ENCODE results near the gene CEP128.
A peak's percentile ranks its signal among the peaks of the same experiment; 100 is the strongest.

The CEP128 gene

DNA sequence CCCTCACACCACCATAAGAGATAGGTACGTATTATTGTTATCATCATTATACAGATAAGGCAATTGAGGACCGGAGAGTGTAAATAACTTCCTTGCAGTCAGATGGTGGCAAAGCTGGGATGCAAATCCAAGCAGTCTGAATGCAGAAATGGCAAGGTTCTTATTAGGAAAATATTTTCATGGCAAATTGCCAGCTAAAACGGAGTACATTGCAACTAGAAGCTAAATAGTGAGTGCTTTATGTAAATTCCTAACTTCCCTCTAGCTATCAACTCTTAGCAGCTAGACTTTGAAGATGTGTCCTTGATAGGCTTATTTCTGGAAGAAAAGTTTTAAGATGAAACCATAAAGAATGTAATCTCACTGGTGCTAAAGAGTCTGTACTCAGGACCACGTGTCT lies 406.4 kb downstream of the CEP128 start:
- TF ChIP-seq, protein P1, sequence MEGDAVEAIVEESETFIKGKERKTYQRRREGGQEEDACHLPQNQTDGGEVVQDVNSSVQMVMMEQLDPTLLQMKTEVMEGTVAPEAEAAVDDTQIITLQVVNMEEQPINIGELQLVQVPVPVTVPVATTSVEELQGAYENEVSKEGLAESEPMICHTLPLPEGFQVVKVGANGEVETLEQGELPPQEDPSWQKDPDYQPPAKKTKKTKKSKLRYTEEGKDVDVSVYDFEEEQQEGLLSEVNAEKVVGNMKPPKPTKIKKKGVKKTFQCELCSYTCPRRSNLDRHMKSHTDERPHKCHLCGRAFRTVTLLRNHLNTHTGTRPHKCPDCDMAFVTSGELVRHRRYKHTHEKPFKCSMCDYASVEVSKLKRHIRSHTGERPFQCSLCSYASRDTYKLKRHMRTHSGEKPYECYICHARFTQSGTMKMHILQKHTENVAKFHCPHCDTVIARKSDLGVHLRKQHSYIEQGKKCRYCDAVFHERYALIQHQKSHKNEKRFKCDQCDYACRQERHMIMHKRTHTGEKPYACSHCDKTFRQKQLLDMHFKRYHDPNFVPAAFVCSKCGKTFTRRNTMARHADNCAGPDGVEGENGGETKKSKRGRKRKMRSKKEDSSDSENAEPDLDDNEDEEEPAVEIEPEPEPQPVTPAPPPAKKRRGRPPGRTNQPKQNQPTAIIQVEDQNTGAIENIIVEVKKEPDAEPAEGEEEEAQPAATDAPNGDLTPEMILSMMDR (IDR thresholded peaks at IDR 0.05; ENCODE audit: control insufficient read depth, extremely low read depth, insufficient read depth): no peak
- DNase-seq (ENCODE audit: low read depth): no peak
- no peak overlapping the region for H3K4me3 ChIP-seq (ENCODE audit: low read depth, low read length)

DNA sequence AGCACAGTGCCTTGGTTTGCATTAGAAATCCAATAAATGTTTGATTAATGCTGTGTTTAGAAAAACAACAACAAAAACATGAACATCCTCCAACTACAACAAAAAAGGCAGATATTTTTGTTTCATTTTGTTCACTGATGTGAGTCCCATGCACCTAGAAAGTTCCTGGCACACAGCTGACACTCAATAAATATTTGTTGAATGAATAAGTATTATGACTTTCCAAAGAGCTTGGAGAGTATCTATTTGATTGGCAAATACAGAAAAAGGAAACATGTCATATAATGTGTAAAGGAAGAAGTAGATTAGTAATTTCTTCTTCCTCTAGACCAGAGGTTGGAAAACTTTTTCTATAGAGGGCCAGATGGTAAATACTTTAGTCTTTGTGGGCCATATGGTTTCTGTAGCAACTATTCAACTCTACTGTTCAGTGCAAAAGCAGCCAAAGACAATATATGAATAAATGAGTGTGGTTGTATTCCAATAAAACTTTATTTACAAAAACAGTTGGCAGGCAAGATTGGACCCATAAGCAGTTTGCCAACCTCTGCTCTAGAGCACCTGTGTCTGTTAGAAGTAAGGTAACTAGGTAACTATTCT lies 417.9 kb downstream of the CEP128 start:
- H3K4me3 ChIP-seq (ENCODE audit: low read depth, low read length): no peak overlapping the region
- TF ChIP-seq, protein P1 (IDR thresholded peaks at IDR 0.05; ENCODE audit: control insufficient read depth, extremely low read depth, insufficient read depth): no peak
- peak; percentile 46 for DNase-seq (ENCODE audit: low read depth)

- no peak overlapping the region for H3K4me3 ChIP-seq (ENCODE audit: low read depth, low read length)
- DNase-seq (ENCODE audit: low read depth): no peak
- TF ChIP-seq, protein P1 (IDR thresholded peaks at IDR 0.05; ENCODE audit: control insufficient read depth, extremely low read depth, insufficient read depth): no peak
Observed at GRCh38 chr14:80522936-80523335, 418.6 kb downstream of the CEP128 start.

DNA sequence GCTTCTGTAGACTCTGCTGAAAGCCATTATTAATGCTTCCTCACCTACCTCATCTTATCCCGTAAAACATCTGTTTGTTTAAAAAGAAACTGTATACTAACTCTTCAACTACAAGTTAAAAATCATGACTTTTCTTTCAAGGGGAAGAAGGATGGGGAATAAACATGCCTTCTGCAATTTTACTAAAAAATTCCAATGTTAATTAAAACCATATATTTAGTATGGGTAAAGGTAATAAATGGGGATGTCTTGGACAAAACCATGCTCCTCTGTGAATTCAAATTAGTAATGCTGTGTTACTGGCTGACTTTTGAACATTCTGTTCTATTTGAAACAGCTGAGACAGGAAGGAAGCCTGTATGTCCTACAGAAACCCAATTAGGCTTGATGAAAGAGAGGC lies 419.1 kb downstream of the CEP128 start:
- H3K4me3 ChIP-seq (ENCODE audit: low read depth, low read length): no peak overlapping the region
- no peak for DNase-seq (ENCODE audit: low read depth)
- TF ChIP-seq, protein P1 (IDR thresholded peaks at IDR 0.05; ENCODE audit: control insufficient read depth, extremely low read depth, insufficient read depth): no peak

GRCh38 chr14:80521456-80521855 lies 420.1 kb downstream of the CEP128 start:
- TF ChIP-seq, protein P1 (IDR thresholded peaks at IDR 0.05; ENCODE audit: control insufficient read depth, extremely low read depth, insufficient read depth): no peak
- DNase-seq (ENCODE audit: low read depth): no peak
- H3K4me3 ChIP-seq (ENCODE audit: low read depth, low read length): no peak overlapping the region

GRCh38 chr14:80519002-80519401 lies 422.5 kb downstream of the CEP128 start:
- TF ChIP-seq, protein P1 (IDR thresholded peaks at IDR 0.05; ENCODE audit: control insufficient read depth, extremely low read depth, insufficient read depth): no peak
- H3K4me3 ChIP-seq (ENCODE audit: low read depth, low read length): no peak overlapping the region
- no peak for DNase-seq (ENCODE audit: low read depth)

- H3K4me3 ChIP-seq (ENCODE audit: low read depth, low read length): no peak overlapping the region
- no peak for DNase-seq (ENCODE audit: low read depth)
- TF ChIP-seq, protein P1 (IDR thresholded peaks at IDR 0.05; ENCODE audit: control insufficient read depth, extremely low read depth, insufficient read depth): no peak
Observed at GRCh38 chr14:80518173-80518572, 423.4 kb downstream of the CEP128 start.

Data from LNCaP clone FGC (cell line).